Smooth muscle cell (in vitro differentiated cells): ENCODE measurements around the gene CDK5RAP1. TPM values are rescaled to one million over a fixed set of nuclear protein-coding genes. Genes with fewer than 3 reads are reported as not detected.
"Not testable (repeated sequence)": the region's sequence is repeated elsewhere in the genome, so short reads cannot be mapped to it uniquely, and the experiment has no call there.

Source experiments
- DNase-seq: peaks from one replicate; lab custom pipeline; 2025; ENCODE audit not compliant: unreplicated experiment; lab: John Stamatoyannopoulos, UW
- H2AFZ ChIP-seq: fragments of 200-600 bp; sonication (generic); 2 replicates; pipeline ENCODE4 v1.6.0; 2016; ENCODE audit warnings: antibody characterized with exemption, low read depth, mild to moderate bottlenecking
- H3F3A ChIP-seq: fragments of 200-600 bp; sonication (generic); 2 replicates; pipeline ENCODE4 v1.6.0; 2017; ENCODE audit warnings: antibody characterized with exemption, low read depth
- H3K27ac ChIP-seq: fragments of 200-600 bp; sonication (generic); 2 replicates; pipeline ENCODE4 v1.5.1; 2016; ENCODE audit warnings: low read depth, mild to moderate bottlenecking
- H3K27me3 ChIP-seq: fragments of 200-600 bp; sonication (generic); 2 replicates; pipeline ENCODE4 v1.6.1; 2016; ENCODE audit warnings: low read depth, mild to moderate bottlenecking
- H3K36me3 ChIP-seq: fragments of 200-600 bp; sonication (generic); 2 replicates; pipeline ENCODE4 v1.5.1; 2016; ENCODE audit warnings: low read depth
- H3K4me1 ChIP-seq: fragments of 200-600 bp; sonication (generic); 2 replicates; pipeline ENCODE4 v1.5.1; 2016; ENCODE audit warnings: low read depth
- H3K4me2 ChIP-seq: fragments of 200-600 bp; sonication (generic); 2 replicates; pipeline ENCODE4 v1.6.0; 2016; ENCODE audit warnings: mild to moderate bottlenecking
- H3K4me3 ChIP-seq: fragments of 200-600 bp; sonication (generic); 2 replicates; pipeline ENCODE4 v1.5.1; 2016; ENCODE audit warnings: mild to moderate bottlenecking
- H3K79me2 ChIP-seq: fragments of 200-600 bp; sonication (generic); 2 replicates; pipeline ENCODE4 v1.6.0; 2016; ENCODE audit warnings: low read depth, mild to moderate bottlenecking
- H3K9ac ChIP-seq: fragments of 200-600 bp; sonication (generic); 2 replicates; pipeline ENCODE4 v1.6.0; 2016; ENCODE audit warnings: low read depth
- H3K9me3 ChIP-seq: fragments of 200-600 bp; sonication (generic); replicated peaks from 2 replicates; pipeline ENCODE4 v1.5.1; 2016; ENCODE audit warnings: low read depth
- H4K20me1 ChIP-seq: fragments of 200-600 bp; sonication (generic); 2 replicates; pipeline ENCODE4 v1.6.0; 2016; ENCODE audit warnings: low read depth
- WGBS: methylation state at CpG from one replicate; pipeline ENCODE4 v1.1.7; 2016; ENCODE audit warnings: low lambda C conversion rate; 5-methylcytosine and 5-hydroxymethylcytosine counted together
- polyA plus RNA-seq: library from polyadenylated mRNA; unstranded; fragments of >200 nt; fragmentation: Nextera tagmentation; extraction: Ambion mirVana; gene quantifications from 2 replicates; pipeline ENCODE4 v1.2.1, GENCODE V29; 2016
- total RNA-seq: library from RNA; depleted of rRNA; stranded (reverse); fragments of >200 nt; gene quantifications from 2 replicates; pipeline ENCODE4 v1.2.3, GENCODE V29; 2014
- TF ChIP-seq, protein P1 (sequence below): fragments of 200-600 bp; sonication (generic); IDR thresholded peaks from 2 replicates; pipeline ENCODE4 v1.5.1; 2017; ENCODE audit warnings: borderline replicate concordance, mild to moderate bottlenecking, antibody characterized with exemption; ENCODE audit not compliant: insufficient read depth, poor library complexity, severe bottlenecking

CDK5RAP1 gene
- total and polyA plus RNA-seq, 2 experiments from 2014 or later, result 29.5 to 54.7 TPM

DNA sequence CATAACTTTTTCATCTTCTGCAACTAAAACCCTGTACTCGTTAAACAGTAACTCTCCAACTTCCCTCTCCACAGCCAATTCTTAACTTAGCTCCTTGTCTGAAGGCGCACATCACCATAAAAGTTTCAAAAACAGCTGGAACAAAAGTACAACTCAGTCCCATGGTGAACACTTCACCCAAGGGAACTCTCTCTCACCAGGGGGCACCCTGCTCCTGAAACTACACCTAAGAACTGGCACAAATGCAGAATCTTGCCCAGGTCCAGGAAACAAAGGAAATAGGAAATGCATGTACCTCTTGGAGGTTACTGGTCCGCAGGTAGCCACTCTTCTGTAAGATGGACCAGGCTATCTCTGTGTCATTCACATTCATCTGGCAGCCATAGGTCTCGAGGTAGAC lies 6.6 kb downstream of the CDK5RAP1 start:
- TF ChIP-seq, protein P1, sequence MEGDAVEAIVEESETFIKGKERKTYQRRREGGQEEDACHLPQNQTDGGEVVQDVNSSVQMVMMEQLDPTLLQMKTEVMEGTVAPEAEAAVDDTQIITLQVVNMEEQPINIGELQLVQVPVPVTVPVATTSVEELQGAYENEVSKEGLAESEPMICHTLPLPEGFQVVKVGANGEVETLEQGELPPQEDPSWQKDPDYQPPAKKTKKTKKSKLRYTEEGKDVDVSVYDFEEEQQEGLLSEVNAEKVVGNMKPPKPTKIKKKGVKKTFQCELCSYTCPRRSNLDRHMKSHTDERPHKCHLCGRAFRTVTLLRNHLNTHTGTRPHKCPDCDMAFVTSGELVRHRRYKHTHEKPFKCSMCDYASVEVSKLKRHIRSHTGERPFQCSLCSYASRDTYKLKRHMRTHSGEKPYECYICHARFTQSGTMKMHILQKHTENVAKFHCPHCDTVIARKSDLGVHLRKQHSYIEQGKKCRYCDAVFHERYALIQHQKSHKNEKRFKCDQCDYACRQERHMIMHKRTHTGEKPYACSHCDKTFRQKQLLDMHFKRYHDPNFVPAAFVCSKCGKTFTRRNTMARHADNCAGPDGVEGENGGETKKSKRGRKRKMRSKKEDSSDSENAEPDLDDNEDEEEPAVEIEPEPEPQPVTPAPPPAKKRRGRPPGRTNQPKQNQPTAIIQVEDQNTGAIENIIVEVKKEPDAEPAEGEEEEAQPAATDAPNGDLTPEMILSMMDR, result no peak
- H3K4me2 ChIP-seq, result no peak overlapping the region
- WGBS, result 94% methylated on average over 4 of the region's 4 CpGs
- no peak for DNase-seq
- no peak overlapping the region for H3K27ac ChIP-seq
- no peaks in the 10 kb centered on the region for H3K9me3 ChIP-seq
- peaks cover 12% of the 10 kb centered on the region for H3K36me3 ChIP-seq
- H3K4me1 ChIP-seq, result no peaks in the 10 kb centered on the region
- H3F3A ChIP-seq, result peaks cover 28% of the 10 kb centered on the region
- H4K20me1 ChIP-seq, result no peaks in the 10 kb centered on the region
- H2AFZ ChIP-seq, result no peak overlapping the region
- no peaks in the 10 kb centered on the region for H3K27me3 ChIP-seq
- H3K9ac ChIP-seq, result no peak overlapping the region
- H3K4me3 ChIP-seq, result no peak overlapping the region
- peaks cover 60% of the 10 kb centered on the region for H3K79me2 ChIP-seq

DNA sequence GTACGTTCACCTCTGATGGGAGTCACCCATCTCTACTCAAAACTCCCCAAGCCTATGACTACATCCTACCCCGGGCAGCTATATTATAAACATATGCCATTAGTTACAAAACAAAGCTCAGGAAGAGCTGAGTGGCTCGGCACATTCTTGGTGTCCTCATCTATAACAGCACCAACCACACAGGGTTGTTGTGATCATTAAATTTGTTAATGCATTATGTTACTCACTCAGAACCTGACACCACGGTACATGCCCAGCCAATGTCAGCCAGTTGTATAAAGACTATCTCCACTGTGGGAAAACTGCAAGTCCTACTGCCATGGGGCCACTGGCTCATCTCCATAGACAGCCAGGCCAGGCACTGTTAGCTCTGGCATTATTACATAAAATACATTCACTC lies 7.7 kb downstream of the CDK5RAP1 start:
- Histone ChIP-seq H3K27me3 (no peaks in the 10 kb centered on the region), H2AFZ (no peak overlapping the region), H3K4me3 (no peak overlapping the region), H3K27ac (peak overlapping the region; percentile 87), H3K36me3 (peaks cover 12% of the 10 kb centered on the region), H3K9ac (no peak overlapping the region), H4K20me1 (no peaks in the 10 kb centered on the region), H3K4me2 (no peak overlapping the region), H3F3A (peaks cover 28% of the 10 kb centered on the region), H3K9me3 (no peaks in the 10 kb centered on the region), H3K4me1 (no peaks in the 10 kb centered on the region), H3K79me2 (peaks cover 48% of the 10 kb centered on the region)
- WGBS, result 77% methylated on average over 4 of the region's 4 CpGs
- no peak for DNase-seq
- TF ChIP-seq, protein P1, result no peak

DNA sequence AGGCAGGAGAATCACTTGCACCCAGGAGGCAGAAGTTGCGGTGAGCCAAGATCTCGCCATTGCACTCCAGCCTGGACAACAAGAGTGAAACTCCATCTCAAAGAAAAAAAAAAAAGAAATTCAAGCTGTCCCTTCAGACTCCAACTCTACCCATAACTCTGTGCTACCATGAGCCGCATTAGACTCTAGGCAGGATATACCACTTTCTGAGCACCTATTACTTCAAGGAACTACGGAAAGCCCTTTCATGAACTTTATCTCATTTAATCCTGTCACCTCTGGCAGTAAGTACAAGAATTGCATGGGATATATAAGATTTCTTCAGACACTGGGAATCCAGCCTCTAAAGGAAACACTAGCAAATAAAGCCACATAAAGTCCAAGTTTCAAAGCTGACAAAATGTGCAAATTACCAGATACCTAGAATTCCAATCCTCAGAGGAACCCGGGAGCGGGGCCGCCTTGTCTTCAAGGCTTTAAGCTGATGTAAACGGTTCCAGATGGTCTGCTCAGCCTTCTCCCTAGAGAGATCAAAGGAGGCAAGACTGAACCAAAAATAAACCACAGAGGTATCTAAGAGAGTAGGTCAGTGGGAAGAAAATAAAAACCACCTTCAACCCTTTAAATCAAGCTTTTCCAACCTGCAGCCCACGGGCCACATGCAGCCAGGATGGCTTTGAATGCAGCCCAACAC lies 9.4 kb downstream of the CDK5RAP1 start:
- TF ChIP-seq, protein P1, result no peak
- Histone ChIP-seq H3K4me2 (peak overlapping the region; percentile 62), H3F3A (peaks cover 28% of the 10 kb centered on the region), H3K79me2 (peaks cover 31% of the 10 kb centered on the region), H3K4me3 (no peak overlapping the region), H3K36me3 (peaks cover 12% of the 10 kb centered on the region), H3K27me3 (no peaks in the 10 kb centered on the region), H2AFZ (no peak overlapping the region), H3K27ac (peak overlapping the region; percentile 87), H3K4me1 (peaks cover 4% of the 10 kb centered on the region), H3K9ac (peak overlapping the region; percentile 17), H4K20me1 (no peaks in the 10 kb centered on the region), H3K9me3 (no peaks in the 10 kb centered on the region)
- no peak for DNase-seq
- 29% methylated on average over 9 of the region's 9 CpGs for WGBS

DNA sequence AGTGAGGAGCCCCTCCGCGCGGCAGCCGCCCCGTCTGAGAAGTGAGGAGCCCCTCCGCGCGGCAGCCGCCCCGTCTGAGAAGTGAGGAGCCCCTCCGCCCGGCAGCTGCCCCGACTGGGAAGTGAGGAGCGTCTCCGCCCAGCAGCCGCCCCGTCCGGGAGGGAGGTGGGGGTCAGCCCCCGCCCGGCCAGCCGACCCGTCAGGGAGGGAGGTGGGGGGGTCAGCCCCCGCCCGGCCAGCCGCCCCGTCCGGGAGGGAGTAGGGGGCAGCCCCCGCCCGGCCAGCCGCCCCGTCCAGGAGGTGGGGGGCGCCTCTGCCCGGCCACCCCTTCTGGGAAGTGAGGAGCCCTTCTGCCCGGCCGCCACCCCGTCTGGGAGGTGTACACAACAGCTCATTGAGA lies 12.0 kb downstream of the CDK5RAP1 start:
- not testable (repeated sequence) for H4K20me1 ChIP-seq, H3K79me2 ChIP-seq, H3K9ac ChIP-seq, H3K4me3 ChIP-seq, H3K4me1 ChIP-seq, H3K27ac ChIP-seq, H3K4me2 ChIP-seq, H3K9me3 ChIP-seq, DNase-seq, H2AFZ ChIP-seq, H3K27me3 ChIP-seq
- Histone ChIP-seq H3K36me3 (peaks cover 12% of the 10 kb centered on the region), H3F3A (peaks cover 23% of the 10 kb centered on the region)
- 95% methylated on average over 16 of the region's 36 CpGs for WGBS
